ENCODE results near the gene DCUN1D3.
A peak's percentile ranks its signal among the peaks of the same experiment; 100 is the strongest.
"Not testable (repeated sequence)": the region's sequence is repeated elsewhere in the genome, so short reads cannot be mapped to it uniquely, and the experiment has no call there.

DCUN1D3 gene

DNA sequence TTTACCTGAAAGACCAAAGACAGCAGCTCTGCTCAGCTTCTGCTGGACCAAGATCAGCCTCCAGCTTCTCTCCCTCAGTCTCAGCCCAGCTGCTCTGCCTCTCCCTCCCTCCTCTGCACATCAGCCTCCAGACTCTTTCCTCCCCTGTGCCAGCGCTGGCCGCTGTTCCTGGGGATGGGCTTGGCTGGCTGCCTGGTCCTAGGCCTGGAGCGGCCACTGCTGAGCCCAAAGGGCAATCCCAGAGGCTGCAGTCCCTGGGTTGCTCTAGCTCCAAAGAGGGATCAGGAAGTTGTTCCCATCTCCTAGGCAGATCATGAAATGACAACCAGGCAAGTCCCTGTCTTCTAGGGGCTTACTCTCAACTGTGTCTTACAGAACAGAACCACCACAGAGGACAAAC, 31.3 kb downstream of the DCUN1D3 start:
- H3K36me3 Mint-ChIP-seq, result peaks cover 18 to 19% of the 10 kb centered on the region in 2 donors
- peaks cover 15 to 27% of the 10 kb centered on the region in 2 donors for H3K4me1 Mint-ChIP-seq
- H3K27me3 Mint-ChIP-seq, result no peaks in the 10 kb centered on the region
- H3K4me3 Mint-ChIP-seq, result no peak overlapping the region
- peaks cover 0 to 2% of the 10 kb centered on the region in 2 donors for H3K9me3 Mint-ChIP-seq
- no peak overlapping the region for H3K27ac Mint-ChIP-seq
- ATAC-seq (replicated peaks) (no peak), DNase-seq (no peak)

DNA sequence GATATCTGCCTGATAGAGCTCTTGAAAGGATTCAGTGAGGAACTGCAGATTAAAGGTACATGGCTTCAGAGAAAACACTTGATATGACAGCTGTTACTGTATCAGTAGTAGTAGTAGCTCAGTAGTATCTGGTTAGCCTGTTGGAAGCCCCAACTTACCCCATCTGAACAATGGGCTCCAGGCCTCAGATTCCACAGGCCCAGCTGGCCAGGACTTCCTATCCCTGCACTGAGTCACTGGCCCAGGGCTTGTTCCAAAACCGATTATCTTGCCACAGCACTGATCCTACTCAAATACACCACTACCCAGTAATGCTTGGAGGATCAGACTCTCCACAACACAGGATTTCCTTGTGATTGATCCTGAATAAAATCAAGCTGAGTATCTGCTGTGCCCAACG, 32.6 kb downstream of the DCUN1D3 start:
- no peak for ATAC-seq (replicated peaks)
- peaks cover 10 to 23% of the 10 kb centered on the region in 2 donors for H3K4me1 Mint-ChIP-seq
- H3K9me3 Mint-ChIP-seq, result peaks cover 0 to 2% of the 10 kb centered on the region in 2 donors
- no peaks in the 10 kb centered on the region for H3K27me3 Mint-ChIP-seq
- DNase-seq, result no peak
- H3K27ac Mint-ChIP-seq, result no peak overlapping the region
- peaks cover 18 to 24% of the 10 kb centered on the region in 2 donors for H3K36me3 Mint-ChIP-seq
- no peak overlapping the region for H3K4me3 Mint-ChIP-seq

DNA sequence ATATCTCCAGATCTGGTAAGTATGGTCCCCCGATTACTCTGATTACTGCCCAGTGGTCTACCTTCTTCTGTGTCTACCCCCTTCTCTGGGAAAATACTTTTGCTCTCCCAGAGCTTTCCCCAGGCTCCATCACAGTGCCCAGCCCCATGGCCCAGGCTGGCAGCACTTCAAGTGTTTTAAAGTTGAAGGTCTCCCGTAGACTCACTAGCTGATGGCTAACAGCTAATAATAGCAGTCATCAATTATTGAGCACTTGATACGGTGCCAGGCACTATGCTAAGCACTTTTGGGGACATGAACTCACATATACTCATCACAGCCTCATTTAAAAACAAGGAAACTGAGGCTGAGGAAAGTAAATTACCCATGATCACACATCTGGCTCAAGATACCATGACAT, 33.4 kb downstream of the DCUN1D3 start:
- Mint-ChIP-seq H3K9me3 (peaks cover 0 to 2% of the 10 kb centered on the region in 2 donors), H3K36me3 (peaks cover 23 to 29% of the 10 kb centered on the region in 2 donors), H3K27ac (peak overlapping the region; percentile 52), H3K4me3 (no peak overlapping the region), H3K27me3 (no peaks in the 10 kb centered on the region), H3K4me1 (peaks cover 8 to 19% of the 10 kb centered on the region in 2 donors)
- no peak for ATAC-seq (replicated peaks)
- no peak for DNase-seq

DNA sequence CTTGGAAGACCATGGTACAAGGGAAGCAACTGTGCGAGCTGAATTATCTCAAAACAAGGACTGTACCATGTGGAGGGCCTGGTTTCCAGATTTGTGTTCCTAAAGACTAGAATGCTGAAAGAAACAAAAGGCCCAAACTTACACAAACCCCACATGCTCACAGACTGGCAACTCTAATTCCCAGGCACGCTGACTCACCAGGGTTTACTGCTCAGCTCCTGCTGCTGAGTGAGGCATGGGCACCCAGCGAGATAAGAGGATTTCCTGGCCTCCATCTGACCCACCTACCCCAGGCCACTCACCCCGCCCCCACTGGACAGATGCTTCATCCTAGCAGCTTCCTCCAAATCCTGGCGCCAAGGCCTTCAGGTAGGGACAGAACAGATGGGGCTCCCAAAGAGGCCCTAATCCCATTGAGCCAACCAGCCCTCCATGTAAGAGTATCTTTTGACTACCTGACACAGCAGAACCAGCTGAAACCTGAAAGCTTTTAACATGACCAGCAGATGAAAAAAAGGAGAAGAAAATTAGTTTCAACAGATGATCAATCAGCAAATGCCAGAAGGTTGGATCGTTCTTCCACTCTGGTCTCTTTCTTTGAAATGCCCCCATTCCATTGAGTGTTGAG, 33.9 kb downstream of the DCUN1D3 start:
- no peak for DNase-seq
- H3K27me3 Mint-ChIP-seq, result no peaks in the 10 kb centered on the region
- peaks cover 8 to 17% of the 10 kb centered on the region in 2 donors for H3K4me1 Mint-ChIP-seq
- H3K36me3 Mint-ChIP-seq, result peaks cover 28 to 32% of the 10 kb centered on the region in 2 donors
- H3K27ac Mint-ChIP-seq, result peak overlapping the region; percentile 70
- peaks cover 0 to 2% of the 10 kb centered on the region in 2 donors for H3K9me3 Mint-ChIP-seq
- H3K4me3 Mint-ChIP-seq, result no peak overlapping the region
- no peak for ATAC-seq (replicated peaks)

DNA sequence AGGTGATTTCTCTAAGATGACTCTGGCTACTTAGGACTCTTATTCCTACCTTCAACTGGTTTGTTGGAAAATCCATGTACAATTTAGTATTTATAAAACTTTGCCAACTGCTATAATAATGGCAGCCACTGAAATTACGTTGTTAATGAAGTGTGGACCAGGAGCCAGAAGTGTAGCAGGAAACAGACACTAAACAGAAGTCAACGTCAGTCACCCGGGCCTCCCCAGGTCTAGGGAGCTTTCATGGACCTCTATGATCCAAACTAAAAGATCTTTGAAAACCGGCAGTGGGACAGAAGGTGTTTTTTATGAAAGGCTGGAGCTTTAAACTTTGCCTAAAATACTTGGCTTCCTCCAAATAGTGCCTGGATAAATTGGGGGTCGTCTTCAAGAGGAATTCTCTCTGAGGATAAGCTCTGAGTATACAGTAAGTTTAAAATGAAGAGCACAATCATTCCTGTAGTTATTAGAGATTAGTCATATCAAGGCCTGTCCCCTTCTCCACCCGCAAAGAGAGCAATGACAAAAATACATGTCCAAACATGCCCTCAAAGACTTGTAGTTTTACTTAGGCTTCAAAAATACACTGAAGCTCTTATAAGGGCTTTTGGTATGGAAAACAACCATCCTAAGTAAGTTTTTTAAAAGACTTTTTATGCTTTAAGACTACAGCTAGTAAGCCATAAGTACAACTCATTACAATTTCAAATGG, 34.6 kb downstream of the DCUN1D3 start:
- Mint-ChIP-seq H3K27me3 (no peaks in the 10 kb centered on the region), H3K4me1 (peaks cover 8 to 17% of the 10 kb centered on the region in 2 donors), H3K9me3 (peaks cover 0 to 2% of the 10 kb centered on the region in 2 donors), H3K4me3 (no peak overlapping the region), H3K36me3 (peaks cover 32 to 33% of the 10 kb centered on the region in 2 donors), H3K27ac (peak overlapping the region; percentile 28)
- no peak for DNase-seq
- peak in 1 of 2 donors; percentile 61 for ATAC-seq (replicated peaks)

DNA sequence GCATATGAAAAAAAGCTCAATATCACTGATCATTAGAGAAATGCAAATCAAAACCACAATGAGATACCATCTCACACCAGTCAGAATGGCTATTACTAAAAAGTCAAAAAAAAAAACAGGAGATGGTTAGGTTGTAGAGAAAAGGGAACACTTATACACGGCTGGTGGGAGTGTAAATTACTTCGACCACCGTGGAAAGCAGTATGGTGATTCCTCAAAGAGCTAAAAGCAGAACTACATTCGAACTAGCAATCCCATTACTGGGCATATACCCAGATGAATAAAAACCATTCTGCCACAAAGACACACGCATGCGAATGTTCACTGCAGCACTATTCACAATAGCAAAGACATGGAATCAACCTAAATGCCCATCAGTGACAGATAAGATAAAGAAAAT, 35.8 kb downstream of the DCUN1D3 start:
- not testable (repeated sequence) for H3K27me3 Mint-ChIP-seq; ATAC-seq (replicated peaks); H3K9me3 Mint-ChIP-seq; H3K4me3 Mint-ChIP-seq; DNase-seq; H3K27ac Mint-ChIP-seq
- peaks cover 8 to 17% of the 10 kb centered on the region in 2 donors for H3K4me1 Mint-ChIP-seq
- peaks cover 41 to 43% of the 10 kb centered on the region in 2 donors for H3K36me3 Mint-ChIP-seq

DNA sequence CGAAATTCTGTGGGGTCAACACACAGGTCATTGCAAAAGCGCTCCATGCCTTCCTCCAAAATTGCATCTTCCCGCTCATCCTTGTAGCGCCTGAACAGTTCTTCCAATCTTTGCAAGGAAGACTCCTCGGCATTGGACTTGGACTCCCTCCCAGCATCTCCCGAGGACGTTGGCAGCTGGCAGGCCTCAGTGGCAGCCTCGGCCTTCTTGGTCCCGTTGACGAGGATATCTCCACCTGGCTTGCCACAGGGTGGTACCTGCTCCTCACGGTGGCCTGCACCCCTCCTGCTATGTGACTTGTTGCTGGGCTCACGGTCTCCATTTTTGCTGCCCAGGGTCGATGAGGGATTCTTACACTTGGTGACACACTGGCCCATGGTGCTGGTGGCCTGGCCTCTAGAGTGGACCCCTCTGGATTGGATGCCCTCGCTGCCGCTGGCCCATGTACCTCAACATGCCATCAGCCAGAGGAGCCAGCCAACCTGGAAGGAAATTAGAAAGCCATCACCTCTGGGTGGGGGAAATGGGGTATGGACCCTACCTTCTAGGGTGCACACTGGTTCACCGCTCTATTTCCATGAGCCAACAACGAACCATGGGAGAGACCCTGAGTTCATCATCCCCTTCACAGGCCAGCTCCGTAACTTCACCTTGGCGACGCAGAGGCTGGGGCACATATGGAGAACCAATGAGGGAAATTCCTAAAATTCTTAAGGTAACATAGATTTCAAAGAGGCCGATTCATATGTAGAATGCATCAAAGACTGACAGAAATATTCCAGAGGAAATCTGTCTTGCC, 37.8 kb downstream of the DCUN1D3 start:
- ATAC-seq (replicated peaks) (no peak), DNase-seq (no peak)
- Mint-ChIP-seq H3K36me3 (peaks cover 33 to 39% of the 10 kb centered on the region in 2 donors), H3K4me1 (peaks cover 6 to 17% of the 10 kb centered on the region in 2 donors), H3K27ac (no peak overlapping the region), H3K27me3 (no peaks in the 10 kb centered on the region), H3K4me3 (no peak overlapping the region), H3K9me3 (peaks cover 0 to 2% of the 10 kb centered on the region in 2 donors)

DNA sequence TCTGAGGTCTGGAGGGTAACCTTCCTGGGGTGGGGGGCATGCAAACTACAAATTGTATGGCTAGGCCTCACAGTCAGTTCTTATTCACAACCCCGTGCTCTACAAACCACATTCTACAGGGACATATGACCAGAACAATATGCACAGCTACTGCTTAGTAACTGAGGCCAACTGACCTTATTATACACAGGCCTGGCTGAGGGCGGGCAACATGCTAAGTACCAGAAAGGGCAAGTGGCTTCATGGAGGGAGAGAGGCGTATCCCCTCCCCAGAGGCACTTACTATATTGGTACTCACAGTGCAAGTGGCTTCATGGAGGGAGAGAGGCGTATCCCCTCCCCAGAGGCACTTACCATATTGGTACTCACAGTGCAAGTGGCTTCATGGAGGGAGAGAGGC, 39.2 kb downstream of the DCUN1D3 start:
- Mint-ChIP-seq H3K4me1 (peaks cover 3 to 12% of the 10 kb centered on the region in 2 donors), H3K36me3 (peaks cover 32 to 36% of the 10 kb centered on the region in 2 donors)
- H3K9me3 Mint-ChIP-seq; H3K27ac Mint-ChIP-seq; H3K4me3 Mint-ChIP-seq; DNase-seq; H3K27me3 Mint-ChIP-seq; ATAC-seq (replicated peaks): not testable (repeated sequence)

DNA sequence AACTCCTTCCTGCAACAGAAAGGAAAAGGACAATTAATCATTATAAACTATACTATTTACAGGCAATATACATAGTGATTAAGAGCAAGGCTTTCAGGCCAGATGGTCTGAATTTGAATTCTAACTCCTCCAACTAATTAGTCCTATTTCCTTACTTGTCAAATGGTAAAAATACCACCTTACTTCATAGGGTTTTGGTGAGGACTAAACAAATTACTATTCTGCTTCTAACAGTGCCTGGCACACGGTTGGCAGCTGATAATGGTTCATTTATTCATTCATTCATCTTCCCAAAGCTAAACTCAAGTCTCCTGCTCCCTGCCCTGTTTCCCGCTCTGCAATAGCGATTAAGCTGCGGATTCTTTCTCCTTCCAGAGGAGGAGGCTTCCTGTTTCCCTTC, 39.8 kb downstream of the DCUN1D3 start:
- ATAC-seq (replicated peaks) (no peak), DNase-seq (no peak)
- Mint-ChIP-seq H3K9me3 (no peaks in the 10 kb centered on the region), H3K27me3 (no peaks in the 10 kb centered on the region), H3K27ac (no peak overlapping the region), H3K4me1 (peaks cover 3 to 12% of the 10 kb centered on the region in 2 donors), H3K4me3 (no peak overlapping the region), H3K36me3 (peaks cover 32 to 40% of the 10 kb centered on the region in 2 donors)

DNA sequence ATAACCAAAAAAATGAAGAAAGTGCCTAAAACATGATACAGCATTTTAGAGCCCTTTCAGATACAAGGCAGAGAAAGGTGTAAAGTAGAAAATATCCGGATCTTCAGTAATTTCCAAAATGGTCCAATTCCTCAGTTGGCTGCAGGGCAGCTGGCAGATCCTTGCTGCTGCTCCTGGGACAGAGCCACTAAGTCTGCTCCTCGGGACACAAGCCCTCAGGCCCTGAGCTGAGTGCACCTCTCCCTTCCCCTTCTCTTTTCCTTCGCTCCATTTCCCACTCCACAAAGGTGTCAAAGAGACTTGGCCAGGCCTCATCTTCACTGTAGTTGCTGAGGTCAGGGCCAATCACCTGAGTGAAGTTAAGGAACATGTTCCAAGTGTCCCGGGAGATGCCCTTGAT, 40.5 kb downstream of the DCUN1D3 start:
- DNase-seq, result no peak
- H3K27me3 Mint-ChIP-seq, result no peaks in the 10 kb centered on the region
- H3K9me3 Mint-ChIP-seq, result no peaks in the 10 kb centered on the region
- peaks cover 36 to 44% of the 10 kb centered on the region in 2 donors for H3K36me3 Mint-ChIP-seq
- peaks cover 3 to 10% of the 10 kb centered on the region in 2 donors for H3K4me1 Mint-ChIP-seq
- no peak overlapping the region for H3K27ac Mint-ChIP-seq
- ATAC-seq (replicated peaks), result no peak
- H3K4me3 Mint-ChIP-seq, result no peak overlapping the region

DNA sequence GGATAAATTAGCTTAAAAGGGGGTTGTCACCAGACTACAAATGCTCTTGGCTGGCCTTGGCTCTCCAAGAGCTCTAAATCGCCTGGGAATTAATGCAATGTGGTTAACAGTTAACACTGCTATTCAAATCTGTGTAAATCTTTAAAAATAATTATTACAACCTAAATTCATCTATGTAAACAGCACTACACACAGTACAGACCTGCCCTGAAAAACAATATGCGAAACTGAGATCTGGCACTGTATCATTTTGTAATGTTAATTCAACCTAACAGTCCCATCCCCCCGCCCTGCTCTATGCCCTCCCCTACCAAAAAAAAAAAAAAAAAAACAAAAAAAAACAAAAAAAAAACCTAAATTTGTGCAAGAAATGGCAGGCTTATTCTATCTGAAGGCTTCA, 40.9 kb downstream of the DCUN1D3 start:
- Mint-ChIP-seq H3K36me3 (peaks cover 35 to 41% of the 10 kb centered on the region in 2 donors), H3K27me3 (no peaks in the 10 kb centered on the region), H3K4me3 (no peak overlapping the region), H3K27ac (no peak overlapping the region), H3K4me1 (peaks cover 0 to 6% of the 10 kb centered on the region in 2 donors), H3K9me3 (no peaks in the 10 kb centered on the region)
- no peak for DNase-seq
- ATAC-seq (replicated peaks), result no peak

DNA sequence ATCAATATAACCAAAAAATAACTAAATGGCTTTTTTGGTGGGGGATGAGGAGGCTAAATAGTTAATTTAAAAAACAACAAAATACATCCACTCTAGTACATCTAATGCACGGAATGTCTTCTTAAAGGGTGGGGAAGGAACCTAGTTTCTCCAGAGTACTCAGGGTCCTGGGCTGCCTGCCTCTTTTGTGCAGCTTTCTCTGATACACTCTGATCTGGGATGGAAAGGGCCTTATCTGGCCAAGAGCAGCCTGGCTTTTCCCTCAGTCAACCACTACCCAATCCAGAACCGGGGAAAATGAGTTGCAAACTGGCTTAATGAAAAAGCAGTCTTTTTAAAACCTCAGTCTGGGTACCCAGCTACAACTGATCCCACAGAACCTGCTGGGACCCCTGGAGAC, 42.9 kb downstream of the DCUN1D3 start:
- no peaks in the 10 kb centered on the region for H3K9me3 Mint-ChIP-seq
- H3K36me3 Mint-ChIP-seq, result peaks cover 27 to 38% of the 10 kb centered on the region in 2 donors
- ATAC-seq (replicated peaks) (no peak), DNase-seq (no peak)
- H3K27ac Mint-ChIP-seq, result no peak overlapping the region
- no peaks in the 10 kb centered on the region for H3K4me1 Mint-ChIP-seq
- H3K27me3 Mint-ChIP-seq, result no peaks in the 10 kb centered on the region
- no peak overlapping the region for H3K4me3 Mint-ChIP-seq

DNA sequence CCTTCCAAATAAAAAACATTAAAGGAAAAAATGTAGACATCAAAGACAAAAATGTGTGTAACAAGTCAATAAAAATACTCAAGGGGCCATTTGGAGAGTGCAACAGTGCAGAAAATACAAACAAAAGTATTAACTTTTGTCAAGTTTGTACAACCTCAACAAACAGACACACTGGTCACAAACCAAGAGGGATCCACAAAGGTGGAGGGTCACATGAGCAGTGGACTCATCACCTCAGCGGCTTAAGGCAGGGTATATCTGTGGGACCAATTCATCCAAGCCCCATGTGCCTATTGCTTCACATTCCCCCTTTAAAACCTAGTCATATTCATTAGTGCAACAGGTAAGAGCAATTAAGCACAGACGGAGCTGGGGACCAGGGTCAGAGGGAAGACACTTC, 45.2 kb downstream of the DCUN1D3 start:
- Mint-ChIP-seq H3K4me3 (no peak overlapping the region), H3K36me3 (peaks cover 15 to 19% of the 10 kb centered on the region in 2 donors), H3K27ac (no peak overlapping the region), H3K9me3 (no peaks in the 10 kb centered on the region), H3K27me3 (no peaks in the 10 kb centered on the region), H3K4me1 (peaks cover 0 to 3% of the 10 kb centered on the region in 2 donors)
- DNase-seq (no peak), ATAC-seq (replicated peaks) (no peak)

DNA sequence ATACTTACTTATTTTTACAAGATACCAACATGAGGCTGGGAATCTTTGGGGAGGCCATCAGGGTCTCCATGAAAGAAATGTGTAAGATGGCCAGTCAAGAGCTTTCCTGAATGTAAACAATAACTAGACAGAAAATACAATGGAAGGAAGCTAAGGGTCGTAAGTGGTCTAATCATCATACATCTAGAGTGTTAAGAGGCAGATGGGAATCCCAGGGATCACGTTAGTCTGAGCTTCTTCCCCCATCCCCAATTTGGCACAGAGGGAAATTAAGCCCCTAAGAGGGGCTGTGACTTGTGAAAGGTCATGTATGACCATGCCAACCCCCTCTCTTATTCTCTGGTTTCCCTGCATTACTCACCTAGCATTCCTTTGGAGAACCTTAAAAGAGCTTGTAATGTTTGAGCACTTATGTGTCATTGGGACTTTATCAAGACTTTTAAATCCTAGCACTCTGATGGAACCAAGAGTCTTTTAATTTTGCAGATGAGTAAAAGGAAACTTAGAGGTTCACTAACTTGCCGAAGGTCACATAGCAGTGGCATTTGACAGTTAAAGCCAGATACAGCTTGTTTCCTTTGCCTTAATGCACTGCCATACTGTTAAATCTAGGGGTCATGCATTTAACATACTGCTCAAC, 46.1 kb downstream of the DCUN1D3 start:
- no peak overlapping the region for H3K4me3 Mint-ChIP-seq
- no peaks in the 10 kb centered on the region for H3K9me3 Mint-ChIP-seq
- H3K27ac Mint-ChIP-seq, result no peak overlapping the region
- ATAC-seq (replicated peaks), result no peak
- peaks cover 0 to 6% of the 10 kb centered on the region in 2 donors for H3K4me1 Mint-ChIP-seq
- peaks cover 10 to 13% of the 10 kb centered on the region in 2 donors for H3K36me3 Mint-ChIP-seq
- no peak for DNase-seq
- H3K27me3 Mint-ChIP-seq, result no peaks in the 10 kb centered on the region
